Thyroid gland (tissue), 4 donors: ENCODE data around the gene REELD1.

Source experiments
- CTCF ChIP-seq, 6 experiments: fragments of 200-600 bp in 3 of 6; fragments of 450-650 bp in 3 of 6; sonication (generic) in 3 of 6; IDR thresholded peaks; one replicate each; pipeline ENCODE4 v1.5.1; 2016 to 2019; ENCODE audit warnings: antibody characterized with exemption in 6 of 6, mild to moderate bottlenecking in 2 of 6, inconsistent platforms in 1 of 6, moderate library complexity in 1 of 6
- POLR2A ChIP-seq, 2 donors: fragments of 450-650 bp; IDR thresholded peaks; one replicate each; pipeline ENCODE4 v1.6.1; 2017; ENCODE audit warnings: antibody characterized with exemption in 2 of 2, mild to moderate bottlenecking in 2 of 2, moderate library complexity in 1 of 2

DNA sequence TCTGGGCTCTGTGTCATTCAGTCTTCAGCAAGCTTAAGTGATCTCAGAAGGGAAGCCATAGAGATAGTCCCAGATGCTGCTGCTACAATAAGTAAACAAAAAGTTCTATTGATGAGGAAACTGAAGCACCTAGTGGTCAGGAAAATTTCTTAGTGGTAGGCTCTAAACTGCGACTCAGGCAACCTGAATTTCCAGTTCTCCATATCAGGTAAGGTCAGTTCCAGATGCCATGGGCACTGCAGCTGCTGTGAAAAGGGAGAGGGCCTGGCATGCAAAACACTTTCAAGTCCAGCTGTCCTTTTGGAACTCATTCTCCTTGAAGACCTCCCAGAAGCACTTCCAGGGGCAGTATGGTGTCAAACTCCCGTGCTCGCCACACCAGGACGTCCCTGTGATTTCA lies 46.2 kb downstream of the REELD1 start:
- TF ChIP-seq CTCF (IDR thresholded peaks at IDR 0.05), result no peak
- no peak for TF ChIP-seq POLR2A (IDR thresholded peaks at IDR 0.05)
